Suprapubic skin (tissue), 4 donors: Measurements from ENCODE around the gene SPO11.

ENCODE experiments used
- EP300 ChIP-seq: sonication (generic); formaldehyde crosslinking; IDR thresholded peaks from one replicate; pipeline ENCODE4 v1.6.1; 2017; ENCODE audit warnings: antibody characterized with exemption
- POLR2AphosphoS5 ChIP-seq, 3 donors: sonication (generic); formaldehyde crosslinking; IDR thresholded peaks; one replicate each; pipeline ENCODE4 v1.6.1; 2017; ENCODE audit warnings: antibody characterized with exemption in 3 of 3
- TF ChIP-seq, protein P1 (sequence below), 2 donors: fragments of 200-600 bp in 1 of 2; fragments of 450-650 bp in 1 of 2; sonication (generic) in 1 of 2; IDR thresholded peaks; one replicate each; pipeline ENCODE4 v1.5.1; 2016 to 2019; ENCODE audit warnings: antibody characterized with exemption in 2 of 2, mild to moderate bottlenecking in 1 of 2, moderate library complexity in 1 of 2

DNA sequence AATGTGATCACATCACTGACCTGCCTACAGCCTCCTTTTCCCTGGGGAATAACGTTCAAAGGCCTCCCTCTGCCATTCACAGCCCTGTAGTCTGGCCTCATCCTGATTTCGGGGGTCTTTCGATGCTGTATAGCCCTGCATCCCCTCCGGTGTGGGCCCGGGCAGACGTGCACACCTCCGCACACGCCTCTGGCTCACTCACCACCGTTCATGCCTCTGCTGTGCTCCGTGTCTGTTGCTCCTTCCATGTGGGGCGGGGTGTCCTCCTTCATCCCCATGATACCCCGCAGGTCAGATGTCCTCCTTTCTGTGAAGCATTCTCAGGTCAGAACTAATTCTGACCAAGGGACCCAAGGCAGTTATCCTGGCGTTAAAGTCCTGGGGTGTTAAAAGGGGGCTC lies 47.7 kb downstream of the SPO11 start:
- TF ChIP-seq, protein P1, sequence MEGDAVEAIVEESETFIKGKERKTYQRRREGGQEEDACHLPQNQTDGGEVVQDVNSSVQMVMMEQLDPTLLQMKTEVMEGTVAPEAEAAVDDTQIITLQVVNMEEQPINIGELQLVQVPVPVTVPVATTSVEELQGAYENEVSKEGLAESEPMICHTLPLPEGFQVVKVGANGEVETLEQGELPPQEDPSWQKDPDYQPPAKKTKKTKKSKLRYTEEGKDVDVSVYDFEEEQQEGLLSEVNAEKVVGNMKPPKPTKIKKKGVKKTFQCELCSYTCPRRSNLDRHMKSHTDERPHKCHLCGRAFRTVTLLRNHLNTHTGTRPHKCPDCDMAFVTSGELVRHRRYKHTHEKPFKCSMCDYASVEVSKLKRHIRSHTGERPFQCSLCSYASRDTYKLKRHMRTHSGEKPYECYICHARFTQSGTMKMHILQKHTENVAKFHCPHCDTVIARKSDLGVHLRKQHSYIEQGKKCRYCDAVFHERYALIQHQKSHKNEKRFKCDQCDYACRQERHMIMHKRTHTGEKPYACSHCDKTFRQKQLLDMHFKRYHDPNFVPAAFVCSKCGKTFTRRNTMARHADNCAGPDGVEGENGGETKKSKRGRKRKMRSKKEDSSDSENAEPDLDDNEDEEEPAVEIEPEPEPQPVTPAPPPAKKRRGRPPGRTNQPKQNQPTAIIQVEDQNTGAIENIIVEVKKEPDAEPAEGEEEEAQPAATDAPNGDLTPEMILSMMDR (IDR thresholded peaks at IDR 0.05), result no peak
- no peak for TF ChIP-seq POLR2AphosphoS5 (IDR thresholded peaks at IDR 0.05)
- no peak for TF ChIP-seq EP300
